DMS53 (cell line): ENCODE data around the gene BRMS1.
"Not testable (repeated sequence)": the region's sequence is repeated elsewhere in the genome, so short reads cannot be mapped to it uniquely, and the experiment has no call there.

Experiments used
- DNase-seq: peaks from one replicate; lab custom pipeline; 2025; lab: John Stamatoyannopoulos, UW

BRMS1 gene

GRCh38 chr11:66322732-66323427, 22.0 kb downstream of the BRMS1 start:
- DNase-seq: no peak

GRCh38 chr11:66321606-66322005, 23.3 kb downstream of the BRMS1 start:
- no peak for DNase-seq

- not testable (repeated sequence) for DNase-seq
Observed at GRCh38 chr11:66320748-66321147, 24.2 kb downstream of the BRMS1 start.

- DNase-seq: not testable (repeated sequence)
Observed at GRCh38 chr11:66320289-66320688, 24.6 kb downstream of the BRMS1 start.

GRCh38 chr11:66318600-66318970, 26.3 kb downstream of the BRMS1 start:
- DNase-seq: no peak

GRCh38 chr11:66317723-66318599, 26.9 kb downstream of the BRMS1 start:
- DNase-seq: no peak

- peak; percentile 47 for DNase-seq
Observed at GRCh38 chr11:66317322-66317722, 27.6 kb downstream of the BRMS1 start.

- DNase-seq: peak; percentile 64
Observed at GRCh38 chr11:66316849-66317251, 28.1 kb downstream of the BRMS1 start, which contains the start of gene CD248. Gene CD248, minus strand, starts transcription at chr11:66317044. Its CDS starts 17 bp downstream, at chr11:66317027.

GRCh38 chr11:66315921-66316811, 28.7 kb downstream of the BRMS1 start:
- peak; percentile 92 for DNase-seq

GRCh38 chr11:66315498-66315885, 29.4 kb downstream of the BRMS1 start:
- no peak for DNase-seq

GRCh38 chr11:66314561-66315497, 30.1 kb downstream of the BRMS1 start:
- no peak for DNase-seq

- no peak for DNase-seq
Observed at GRCh38 chr11:66314186-66314501, 30.8 kb downstream of the BRMS1 start.

- DNase-seq: no peak
Observed at GRCh38 chr11:66313321-66314185, 31.4 kb downstream of the BRMS1 start.

- peak; percentile 99 for DNase-seq
Observed at GRCh38 chr11:66312549-66313320, 32.2 kb downstream of the BRMS1 start.

GRCh38 chr11:66311965-66312548, 32.8 kb downstream of the BRMS1 start:
- DNase-seq: peak; percentile 100

- no peak for DNase-seq
Observed at GRCh38 chr11:66311470-66311964, 33.4 kb downstream of the BRMS1 start.

GRCh38 chr11:66310803-66311440, 34.0 kb downstream of the BRMS1 start:
- DNase-seq: not testable (repeated sequence)

GRCh38 chr11:66310324-66310723, 34.6 kb downstream of the BRMS1 start:
- DNase-seq: no peak
